Right cardiac atrium (tissue), 5 donors: Measurements from ENCODE around the gene NDNF. TPM values are rescaled to one million over a fixed set of nuclear protein-coding genes. Genes with fewer than 3 reads are reported as not detected.

Source experiments
- ATAC-seq, 2 donors: fragments of 200-7000 bp; cut with Tn5 transposase; one replicate each; pipeline versions ENCODE4 v1.8.0 to v1.9.1; 2020; ENCODE audit warnings: moderate library complexity in 2 of 2, mild to moderate bottlenecking in 1 of 2
- DNase-seq, 3 donors: peaks; one replicate each; pipeline ENCODE4 v3.0.0-alpha.2; 2020
- H3K27ac ChIP-seq: one replicate; pipeline ENCODE4 v1.5.1; 2013; ENCODE audit warnings: mild to moderate bottlenecking, low read length, control low read depth, moderate library complexity
- H3K27me3 ChIP-seq: one replicate; pipeline ENCODE4 v1.6.1; 2013; ENCODE audit not compliant: control insufficient read depth, insufficient read depth
- H3K4me1 ChIP-seq: one replicate; pipeline ENCODE4 v1.6.1; 2013; ENCODE audit warnings: low read length; ENCODE audit not compliant: control insufficient read depth, insufficient read depth
- H3K4me3 ChIP-seq: one replicate; pipeline ENCODE4 v1.5.1; 2013; ENCODE audit warnings: low read length, control low read depth
- H3K9me3 ChIP-seq: one replicate; pipeline ENCODE4 v1.6.1; 2013; ENCODE audit warnings: low read length; ENCODE audit not compliant: control insufficient read depth
- WGBS: extraction: QIAGEN DNeasy Blood & Tissue Kit; methylation state at CpG from one replicate; pipeline ENCODE4 v1.1.7; 2013; 5-methylcytosine and 5-hydroxymethylcytosine counted together
- intact Hi-C, 4 donors: fragments of 100-400 bp; cut with DNase I; formaldehyde crosslinking; loops; one replicate each; pipeline versions ENCODE4 v1.11.0 to v1.14.0; 2022 to 2023
- polyA plus RNA-seq: library from polyadenylated mRNA; stranded (reverse); fragments of 200-250 nt; gene quantifications from one replicate; pipeline ENCODE4 v1.2.3, GENCODE V29; 2013
- total RNA-seq, 4 donors: library from RNA; stranded (reverse); fragmentation: NEBNext Ultra II Directional; extraction: Animal tissue kit (Norgen Biotek cat#: 25700); gene quantifications; one replicate each; pipeline ENCODE4 v1.2.1, GENCODE V29; 2021
- donor health status: healthy with polysubstance abuse.
- donor health status: DM: no; HTN: yes; CAD: no.
- donor health status: DM: no; HTN: no; CAD: no.
- donor health status: DM: no; HTN: yes; CAD: no; lungs with severe emphysema.
- donor health status: DM: yes; HTN: yes; CAD: no.

The NDNF gene
- total and polyA plus RNA-seq, 5 donors: 0.50 to 6.3 (median 2.5) TPM

GRCh38 chr4:121050300-121050699 lies 22.0 kb downstream of the NDNF start:
- Histone ChIP-seq H3K9me3 (no peaks in the 10 kb centered on the region), H3K27me3 (no peaks in the 10 kb centered on the region), H3K27ac (no peak overlapping the region), H3K4me3 (no peak overlapping the region), H3K4me1 (no peaks in the 10 kb centered on the region)
- DNase-seq (no peak), ATAC-seq (peak in 1 of 2 donors; percentile 31)
- intact Hi-C loops: no loop called here

GRCh38 chr4:121049072-121049599 lies 23.2 kb downstream of the NDNF start:
- ATAC-seq (peak in 1 of 2 donors; percentile 31), DNase-seq (peak in 2 of 3 donors; percentile 23 to 47)
- no peaks in the 10 kb centered on the region for H3K9me3 ChIP-seq
- H3K27me3 ChIP-seq: no peaks in the 10 kb centered on the region
- H3K4me1 ChIP-seq: no peaks in the 10 kb centered on the region
- intact Hi-C loops: no loop called here
- WGBS: 52% methylated on average over 3 of the region's 3 CpGs
- no peak overlapping the region for H3K4me3 ChIP-seq
- no peak overlapping the region for H3K27ac ChIP-seq

- no peak overlapping the region for H3K4me3 ChIP-seq
- no peaks in the 10 kb centered on the region for H3K4me1 ChIP-seq
- no peak for DNase-seq
- intact Hi-C loops: no loop called here
- 94% methylated on average over 6 of the region's 6 CpGs for WGBS
- no peak for ATAC-seq
- H3K9me3 ChIP-seq: no peaks in the 10 kb centered on the region
- no peaks in the 10 kb centered on the region for H3K27me3 ChIP-seq
- H3K27ac ChIP-seq: no peak overlapping the region
Observed at GRCh38 chr4:121048165-121048564, 24.2 kb downstream of the NDNF start.

GRCh38 chr4:121041307-121042090 lies 30.8 kb downstream of the NDNF start:
- ATAC-seq: no peak
- intact Hi-C loops: no loop called here
- Histone ChIP-seq H3K27ac (no peak overlapping the region), H3K9me3 (no peaks in the 10 kb centered on the region), H3K4me3 (no peak overlapping the region), H3K4me1 (no peaks in the 10 kb centered on the region), H3K27me3 (no peaks in the 10 kb centered on the region)
- WGBS: 61% methylated on average over 8 of the region's 8 CpGs
- no peak for DNase-seq

- H3K27ac ChIP-seq: no peak overlapping the region
- peak in 2 of 3 donors; percentile 25 to 42 for DNase-seq
Observed at GRCh38 chr4:121034017-121034416, 38.3 kb downstream of the NDNF start.

GRCh38 chr4:121030711-121031110 lies 41.6 kb downstream of the NDNF start:
- 72% methylated on average over 2 of the region's 2 CpGs for WGBS
- H3K4me1 ChIP-seq: no peaks in the 10 kb centered on the region
- DNase-seq (no peak), ATAC-seq (no peak)
- no peaks in the 10 kb centered on the region for H3K27me3 ChIP-seq
- H3K9me3 ChIP-seq: no peaks in the 10 kb centered on the region
- intact Hi-C loops: no loop called here
- no peak overlapping the region for H3K27ac ChIP-seq
- H3K4me3 ChIP-seq: no peak overlapping the region

More at GRCh38 chr4:121034017-121034416, 38.3 kb downstream of the NDNF start:
- no peaks in the 10 kb centered on the region for H3K27me3 ChIP-seq
- H3K4me3 ChIP-seq: no peak overlapping the region
- no peaks in the 10 kb centered on the region for H3K4me1 ChIP-seq
- WGBS: 65% methylated on average over 3 of the region's 3 CpGs
- H3K9me3 ChIP-seq: no peaks in the 10 kb centered on the region
- intact Hi-C loops: no loop called here
- no peak for ATAC-seq

GRCh38 chr4:121030131-121030530 lies 42.2 kb downstream of the NDNF start:
- no peaks in the 10 kb centered on the region for H3K27me3 ChIP-seq
- no peak overlapping the region for H3K4me3 ChIP-seq
- no peak for DNase-seq
- intact Hi-C loops: no loop called here
- no peak overlapping the region for H3K27ac ChIP-seq
- no peaks in the 10 kb centered on the region for H3K4me1 ChIP-seq
- H3K9me3 ChIP-seq: no peaks in the 10 kb centered on the region
- ATAC-seq: no peak

- no peaks in the 10 kb centered on the region for H3K4me1 ChIP-seq
- intact Hi-C loops: no loop called here
- no peak overlapping the region for H3K27ac ChIP-seq
- ATAC-seq (no peak), DNase-seq (no peak)
- no peaks in the 10 kb centered on the region for H3K27me3 ChIP-seq
- 89% methylated on average over 2 of the region's 2 CpGs for WGBS
- H3K9me3 ChIP-seq: no peaks in the 10 kb centered on the region
- no peak overlapping the region for H3K4me3 ChIP-seq
Observed at GRCh38 chr4:121026034-121026433, 46.3 kb downstream of the NDNF start.

- Histone ChIP-seq H3K9me3 (no peaks in the 10 kb centered on the region), H3K4me1 (no peaks in the 10 kb centered on the region), H3K4me3 (no peak overlapping the region), H3K27ac (no peak overlapping the region), H3K27me3 (no peaks in the 10 kb centered on the region)
- 69% methylated on average over 3 of the region's 3 CpGs for WGBS
- ATAC-seq (no peak), DNase-seq (no peak)
- intact Hi-C loops: no loop called here
Observed at GRCh38 chr4:121025540-121025939, 46.8 kb downstream of the NDNF start.

- intact Hi-C loops: loop anchor here in 1 of 4 donors (5.0 kb wide), 1 partner anchor 74 kb away; no protein-coding TSS in a partner anchor
- DNase-seq (no peak), ATAC-seq (no peak)
- WGBS: 95% methylated on average over 1 of the region's 1 CpG
- Histone ChIP-seq H3K27me3 (no peaks in the 10 kb centered on the region), H3K9me3 (no peaks in the 10 kb centered on the region), H3K4me1 (no peaks in the 10 kb centered on the region), H3K27ac (no peak overlapping the region), H3K4me3 (no peak overlapping the region)
Observed at GRCh38 chr4:121018543-121018942, 53.8 kb downstream of the NDNF start.

- 75% methylated on average over 6 of the region's 6 CpGs for WGBS
- DNase-seq (no peak), ATAC-seq (no peak)
- Histone ChIP-seq H3K4me3 (no peak overlapping the region), H3K9me3 (no peaks in the 10 kb centered on the region), H3K27ac (no peak overlapping the region), H3K4me1 (no peaks in the 10 kb centered on the region), H3K27me3 (no peaks in the 10 kb centered on the region)
- intact Hi-C loops: loop anchor here in 1 of 4 donors (5.0 kb wide), 1 partner anchor 76 kb away; no protein-coding TSS in a partner anchor
Observed at GRCh38 chr4:121016611-121017010, 55.7 kb downstream of the NDNF start.
